Neural progenitor cell (in vitro differentiated cells): ENCODE measurements around the gene OS9.

Experiments
- CTCF ChIP-seq: fragments of 200-600 bp; sonication (generic); IDR thresholded peaks from 2 replicates; pipeline ENCODE4 v1.5.1; 2017; ENCODE audit warnings: antibody characterized with exemption, mild to moderate bottlenecking
- EZH2 ChIP-seq: fragments of 200-600 bp; sonication (generic); IDR thresholded peaks from 2 replicates; pipeline ENCODE4 v1.6.1; 2017; ENCODE audit warnings: antibody characterized with exemption, mild to moderate bottlenecking, moderate library complexity
- EZH2phosphoT487 ChIP-seq: fragments of 200-600 bp; sonication (generic); IDR thresholded peaks from 2 replicates; pipeline ENCODE4 v1.6.1; 2017; ENCODE audit warnings: antibody characterized with exemption

GRCh38 chr12:57695770-57696432, 2.0 kb downstream of the OS9 start:
- no peak for TF ChIP-seq CTCF
- no peak for TF ChIP-seq EZH2phosphoT487
- no peak for TF ChIP-seq EZH2
